ENCODE data around the gene MS4A3.

DNA sequence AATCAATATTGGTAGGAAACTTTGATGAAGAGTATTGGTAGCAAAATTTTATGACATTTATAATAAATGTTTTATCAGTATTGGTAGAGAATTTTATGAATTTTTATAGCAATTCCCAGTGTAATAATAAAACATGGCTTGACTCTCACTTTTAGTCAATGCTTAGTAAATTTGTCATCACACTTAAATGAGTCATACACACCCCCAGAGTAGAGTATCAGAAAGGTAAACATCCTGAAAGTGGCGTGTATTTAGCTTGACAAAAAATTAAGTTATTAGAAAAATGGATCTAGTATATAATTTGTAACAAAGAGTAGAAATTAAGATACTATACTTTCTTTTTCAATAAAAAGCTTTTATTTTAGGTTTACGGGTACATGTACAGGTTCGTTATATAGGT, 2.6 kb downstream of the MS4A3 start:
- TF ChIP-seq, protein P1, sequence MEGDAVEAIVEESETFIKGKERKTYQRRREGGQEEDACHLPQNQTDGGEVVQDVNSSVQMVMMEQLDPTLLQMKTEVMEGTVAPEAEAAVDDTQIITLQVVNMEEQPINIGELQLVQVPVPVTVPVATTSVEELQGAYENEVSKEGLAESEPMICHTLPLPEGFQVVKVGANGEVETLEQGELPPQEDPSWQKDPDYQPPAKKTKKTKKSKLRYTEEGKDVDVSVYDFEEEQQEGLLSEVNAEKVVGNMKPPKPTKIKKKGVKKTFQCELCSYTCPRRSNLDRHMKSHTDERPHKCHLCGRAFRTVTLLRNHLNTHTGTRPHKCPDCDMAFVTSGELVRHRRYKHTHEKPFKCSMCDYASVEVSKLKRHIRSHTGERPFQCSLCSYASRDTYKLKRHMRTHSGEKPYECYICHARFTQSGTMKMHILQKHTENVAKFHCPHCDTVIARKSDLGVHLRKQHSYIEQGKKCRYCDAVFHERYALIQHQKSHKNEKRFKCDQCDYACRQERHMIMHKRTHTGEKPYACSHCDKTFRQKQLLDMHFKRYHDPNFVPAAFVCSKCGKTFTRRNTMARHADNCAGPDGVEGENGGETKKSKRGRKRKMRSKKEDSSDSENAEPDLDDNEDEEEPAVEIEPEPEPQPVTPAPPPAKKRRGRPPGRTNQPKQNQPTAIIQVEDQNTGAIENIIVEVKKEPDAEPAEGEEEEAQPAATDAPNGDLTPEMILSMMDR (conservative IDR thresholded peaks at IDR 0.05), result no peak
- TF ChIP-seq ZFX (IDR thresholded peaks at IDR 0.05), result no peak

Data from C4-2B (cell line).